ENCODE measurements around the gene COX8A. TPM values are rescaled to one million over a fixed set of nuclear protein-coding genes. Genes with fewer than 3 reads are reported as not detected.

The COX8A gene
- total and polyA plus RNA-seq, 2 donors (not counting 1 experiment from before 2014, with no cell fraction given), result 99.0 to 244 TPM

GRCh38 chr11:63937713-63938478, 36.5 kb upstream of the COX8A start:
- POLR2A ChIA-PET, result interaction anchor here (1.1 kb wide), 1 partner anchor 99 kb away, joined by 9 read pairs; the partner anchor contains the start of gene MARK2

More at GRCh38 chr11:63937713-63938478, 36.5 kb upstream of the COX8A start:
- peak overlapping the region; percentile 65 to 86 (median 72) for H3K4me3 ChIP-seq (ENCODE audit: control extremely low read depth in 1 of 5, extremely low read depth in 1 of 5, insufficient read depth in 1 of 5, low read depth in 2 of 5, low read length in 4 of 5)
- no peaks in the 10 kb centered on the region for H3K36me3 ChIP-seq (replicated peaks in 1 of 2; ENCODE audit: control extremely low read depth in 1 of 2, control insufficient read depth in 1 of 2, extremely low read depth in 1 of 2, insufficient read depth in 2 of 2, low read length in 1 of 2)
- intact Hi-C loops (cut with micrococcal nuclease), result loop anchor here (1.0 to 5.0 kb wide), 7 partner anchors 20 to 371 kb away; partner anchors contain the start of genes COX8A and ZFTA
- peak overlapping the region; percentile 97 for H3K4me2 ChIP-seq (replicated peaks; ENCODE audit: low read depth, low read length, poor library complexity, severe bottlenecking)
- H2AFZ ChIP-seq (ENCODE audit: insufficient read depth, low read depth, low read length, poor library complexity, severe bottlenecking), result peak overlapping the region; percentile 91
- no peaks in the 10 kb centered on the region for H3K9me3 ChIP-seq (ENCODE audit: control extremely low read depth in 1 of 3, control insufficient read depth in 2 of 3, insufficient read depth in 1 of 3, low read length in 2 of 3)
- peaks cover 25% of the 10 kb centered on the region for H3K79me2 ChIP-seq (ENCODE audit: control insufficient read depth, insufficient read depth, low read length)
- peaks cover 27 to 31% of the 10 kb centered on the region in 2 donors for H3K4me1 ChIP-seq (ENCODE audit: control insufficient read depth in 2 of 2, insufficient read depth in 2 of 2, low read length in 2 of 2)
- Mint-ChIP-seq H3K27ac (peak overlapping the region; percentile 76), H3K27me3 (no peaks in the 10 kb centered on the region), H3K4me3 (peak overlapping the region; percentile 88), H3K4me1 (peaks cover 30% of the 10 kb centered on the region), H3K9me3 (ENCODE audit: insufficient read depth) (no peaks in the 10 kb centered on the region)
- peak; percentile 6 for ATAC-seq (ENCODE audit: low read depth)
- peak overlapping the region; percentile 33 to 62 for H3K27ac ChIP-seq (ENCODE audit: low read length in 2 of 2)
- peaks cover 1% of the 10 kb centered on the region for H4K20me1 ChIP-seq (ENCODE audit: control insufficient read depth, insufficient read depth, low read length, poor library complexity, severe bottlenecking)
- 24% methylated on average over 25 of the region's 30 CpGs for WGBS (ENCODE audit: insufficient coverage)
- CTCF ChIA-PET, result interaction anchor here (0.8 to 2.5 kb wide), 6 partner anchors 17 to 102 kb away, joined by 3 to 10 read pairs (median 5); partner anchors contain the start of gene MARK2
- no peaks in the 10 kb centered on the region for H3K27me3 ChIP-seq (replicated peaks in 1 of 4; ENCODE audit: control extremely low read depth in 1 of 4, control insufficient read depth in 3 of 4, insufficient read depth in 4 of 4, low read length in 3 of 4)
- TF ChIP-seq EZH2 (IDR thresholded peaks at IDR 0.05; ENCODE audit: borderline replicate concordance, insufficient read depth, low read depth, low read length, poor library complexity, severe bottlenecking) (no peak), CTCF (IDR thresholded peaks at IDR 0.05) (no peak)
- H3K9ac ChIP-seq (ENCODE audit: low read length), result peak overlapping the region; percentile 82
- no peak for DNase-seq
